Measurements from ENCODE around the gene SYAP1.
"Not testable (repeated sequence)": the region's sequence is repeated elsewhere in the genome, so short reads cannot be mapped to it uniquely, and the experiment has no call there.

The SYAP1 gene, protein sequence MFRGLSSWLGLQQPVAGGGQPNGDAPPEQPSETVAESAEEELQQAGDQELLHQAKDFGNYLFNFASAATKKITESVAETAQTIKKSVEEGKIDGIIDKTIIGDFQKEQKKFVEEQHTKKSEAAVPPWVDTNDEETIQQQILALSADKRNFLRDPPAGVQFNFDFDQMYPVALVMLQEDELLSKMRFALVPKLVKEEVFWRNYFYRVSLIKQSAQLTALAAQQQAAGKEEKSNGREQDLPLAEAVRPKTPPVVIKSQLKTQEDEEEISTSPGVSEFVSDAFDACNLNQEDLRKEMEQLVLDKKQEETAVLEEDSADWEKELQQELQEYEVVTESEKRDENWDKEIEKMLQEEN

GRCh38 chrX:16719334-16720084 lies at the start of gene SYAP1:
SYAP1 (plus strand) TSS chrX:16719612; CDS start chrX:16719725, 113 bp downstream.
- peak; percentile 79 to 82 (median 80) for DNase-seq (ENCODE audit: low read depth in 3 of 3)

GRCh38 chrX:16671005-16671404 lies 48.4 kb upstream of the SYAP1 start:
- DNase-seq (ENCODE audit: low read depth in 3 of 3): peak in 1 of 3 experiments; percentile 2

DNA sequence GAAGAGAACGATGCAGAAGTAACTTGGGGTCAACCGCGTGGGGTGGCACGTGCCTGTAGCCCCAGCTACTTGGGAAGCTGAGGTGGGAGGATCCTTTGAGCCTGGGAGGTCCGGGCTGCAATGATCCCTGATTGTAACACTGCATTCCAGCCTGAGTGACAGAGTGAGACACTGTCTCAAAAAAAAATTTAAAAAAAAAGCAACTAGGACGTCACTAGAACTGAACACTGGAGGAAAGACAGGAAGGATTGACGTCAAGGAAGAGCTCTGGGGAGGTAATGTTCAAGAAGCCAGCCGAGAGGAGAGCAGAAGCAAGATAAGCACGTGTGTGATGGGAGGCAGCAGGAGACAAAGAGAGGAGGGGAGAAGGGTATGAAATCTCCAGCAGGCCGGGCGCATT lies 40.7 kb upstream of the SYAP1 start:
- no peak for DNase-seq (ENCODE audit: low read depth in 3 of 3)

GRCh38 chrX:16683007-16683664 lies 36.3 kb upstream of the SYAP1 start:
- DNase-seq (ENCODE audit: low read depth in 3 of 3): no peak

- DNase-seq (ENCODE audit: low read depth in 3 of 3): no peak
Observed at GRCh38 chrX:16687514-16687913, 31.9 kb upstream of the SYAP1 start.

DNA sequence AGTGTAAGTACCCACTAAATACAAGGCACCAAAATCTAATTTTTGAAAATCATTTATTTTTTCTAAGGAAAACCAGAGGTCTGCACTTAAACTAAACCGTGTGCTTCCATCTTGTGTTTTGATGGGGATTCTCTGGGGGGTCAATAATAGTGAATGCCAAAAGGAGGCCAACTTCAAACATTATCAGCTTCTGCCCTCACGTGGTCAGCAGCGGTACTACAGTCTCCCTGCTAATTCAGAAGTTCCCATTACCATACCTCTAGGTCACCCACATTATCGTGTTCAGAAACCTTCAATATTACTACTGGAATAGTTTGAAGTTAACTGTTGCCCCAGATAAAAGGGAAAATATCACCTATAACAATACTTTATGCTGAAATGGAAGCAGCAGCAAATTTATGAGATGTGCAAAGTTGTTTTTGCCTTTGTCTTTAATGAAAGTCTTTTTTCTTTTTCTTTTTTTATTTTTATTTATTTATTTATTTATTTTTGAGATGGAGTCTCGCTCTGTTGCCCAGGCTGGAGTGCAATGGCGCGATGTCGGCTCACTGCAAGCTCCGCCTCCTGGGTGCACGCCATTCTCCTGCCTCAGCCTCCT lies 24.2 kb upstream of the SYAP1 start:
- peak; percentile 25 to 35 (median 34) for DNase-seq (ENCODE audit: low read depth in 3 of 3)

DNA sequence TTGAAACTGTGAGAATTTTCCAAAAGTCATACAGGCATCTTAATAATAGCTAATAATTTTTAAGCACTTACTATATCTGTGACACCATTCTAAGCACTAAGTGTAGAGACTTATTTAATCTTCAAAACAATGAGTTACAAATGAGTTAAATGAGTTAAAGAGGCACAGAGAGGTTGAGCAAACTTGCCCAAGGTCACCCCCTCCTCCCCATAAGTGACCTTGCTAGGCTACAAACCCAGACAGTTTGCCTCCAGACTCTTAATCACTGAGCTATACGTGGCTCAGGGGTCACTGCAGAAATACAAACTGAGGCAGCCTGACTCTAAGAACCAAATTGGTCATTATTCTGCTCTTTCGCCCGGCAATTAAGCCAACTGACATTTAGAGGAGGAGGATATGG lies 22.5 kb upstream of the SYAP1 start:
- no peak for DNase-seq (ENCODE audit: low read depth in 3 of 3)

GRCh38 chrX:16699389-16699788 lies 20.0 kb upstream of the SYAP1 start:
- DNase-seq (ENCODE audit: low read depth in 3 of 3): no peak

- no peak for DNase-seq (ENCODE audit: low read depth in 3 of 3)
Observed at GRCh38 chrX:16700734-16701133, 18.7 kb upstream of the SYAP1 start.

- DNase-seq (ENCODE audit: low read depth in 3 of 3): no peak
Observed at GRCh38 chrX:16702700-16703599, 16.5 kb upstream of the SYAP1 start.

GRCh38 chrX:16705370-16705769 lies 14.0 kb upstream of the SYAP1 start:
- no peak for DNase-seq (ENCODE audit: low read depth in 3 of 3)

DNA sequence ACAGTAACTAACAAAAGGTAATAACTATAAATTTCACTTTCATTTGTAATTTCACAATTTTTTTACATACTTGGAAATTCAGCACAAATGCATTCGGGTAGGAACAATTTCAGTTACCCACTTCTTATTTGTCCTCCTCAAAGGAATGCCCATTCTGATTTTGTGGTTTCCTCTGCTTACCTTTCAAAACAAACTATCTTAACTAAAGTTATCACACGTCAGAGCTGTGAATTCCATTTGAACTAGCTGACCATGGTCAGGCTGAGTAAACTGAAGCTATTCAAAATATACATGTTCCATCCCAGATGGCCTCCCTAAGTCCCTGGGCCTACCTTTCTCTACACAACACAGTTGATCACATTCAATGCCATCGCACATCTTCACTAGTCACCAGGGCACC lies 11.4 kb upstream of the SYAP1 start:
- no peak for DNase-seq (ENCODE audit: low read depth in 3 of 3)

DNA sequence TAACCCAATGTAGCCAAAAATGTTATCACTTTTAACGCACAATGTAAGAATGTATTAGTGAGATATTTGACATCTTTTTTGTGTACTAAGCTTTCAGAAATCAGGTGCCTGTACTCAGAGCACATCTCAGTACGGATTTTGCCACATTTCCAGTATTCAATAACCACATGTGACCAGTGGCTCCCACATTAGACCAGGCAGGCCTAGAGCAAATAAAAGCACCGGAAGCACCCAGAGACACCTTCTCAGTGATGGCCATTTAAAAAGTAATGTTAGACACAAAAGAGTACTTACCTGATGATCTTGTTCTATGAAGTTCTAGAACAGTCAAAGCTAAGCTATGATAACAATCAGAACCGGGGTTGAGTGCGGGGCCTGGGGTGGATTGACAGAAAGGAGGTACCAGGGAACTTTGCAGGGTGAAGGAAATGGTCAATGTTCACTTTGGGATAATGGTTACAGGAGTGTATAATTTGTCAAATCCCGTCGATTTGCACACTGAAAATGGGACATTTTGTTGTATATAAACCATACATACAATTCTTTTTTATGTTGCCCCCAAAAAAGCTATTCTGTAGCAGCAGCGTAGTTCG lies 8.1 kb upstream of the SYAP1 start:
- DNase-seq (ENCODE audit: low read depth in 3 of 3): no peak

GRCh38 chrX:16711893-16712547 lies 7.4 kb upstream of the SYAP1 start:
- DNase-seq (ENCODE audit: low read depth in 3 of 3): peak in 1 of 3 experiments; percentile 1

- peak in 1 of 3 experiments; percentile 7 for DNase-seq (ENCODE audit: low read depth in 3 of 3)
Observed at GRCh38 chrX:16712548-16713155, 6.8 kb upstream of the SYAP1 start, which contains the start of gene CTPS2. CTPS2 (minus strand) TSS chrX:16712669; CDS start chrX:16702902, 9,767 bp downstream.

- DNase-seq (ENCODE audit: low read depth in 3 of 3): no peak
Observed at GRCh38 chrX:16714504-16714903, 4.9 kb upstream of the SYAP1 start.

DNA sequence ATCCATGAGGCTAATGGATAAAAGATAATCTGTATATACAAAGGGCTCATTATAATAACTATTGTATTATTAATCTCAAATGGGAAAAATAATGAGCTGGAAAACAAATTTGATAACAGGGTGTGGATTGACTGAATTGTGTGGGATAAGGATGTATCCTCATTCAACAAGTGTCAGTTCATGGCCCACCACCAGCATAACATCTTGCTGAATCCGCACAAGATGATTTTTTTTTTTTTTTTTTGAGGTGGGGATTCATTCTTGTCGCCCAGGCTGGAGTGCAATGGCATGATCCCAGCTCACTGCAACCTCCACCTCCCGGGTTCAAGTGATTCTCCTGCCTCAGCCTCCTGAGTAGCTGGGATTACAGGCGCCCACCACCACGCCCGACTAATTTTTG lies 3.8 kb upstream of the SYAP1 start:
- not testable (repeated sequence) for DNase-seq (ENCODE audit: low read depth in 3 of 3)

GRCh38 chrX:16716451-16716850 lies 3.0 kb upstream of the SYAP1 start:
- DNase-seq (ENCODE audit: low read depth in 3 of 3): not testable (repeated sequence)

DNA sequence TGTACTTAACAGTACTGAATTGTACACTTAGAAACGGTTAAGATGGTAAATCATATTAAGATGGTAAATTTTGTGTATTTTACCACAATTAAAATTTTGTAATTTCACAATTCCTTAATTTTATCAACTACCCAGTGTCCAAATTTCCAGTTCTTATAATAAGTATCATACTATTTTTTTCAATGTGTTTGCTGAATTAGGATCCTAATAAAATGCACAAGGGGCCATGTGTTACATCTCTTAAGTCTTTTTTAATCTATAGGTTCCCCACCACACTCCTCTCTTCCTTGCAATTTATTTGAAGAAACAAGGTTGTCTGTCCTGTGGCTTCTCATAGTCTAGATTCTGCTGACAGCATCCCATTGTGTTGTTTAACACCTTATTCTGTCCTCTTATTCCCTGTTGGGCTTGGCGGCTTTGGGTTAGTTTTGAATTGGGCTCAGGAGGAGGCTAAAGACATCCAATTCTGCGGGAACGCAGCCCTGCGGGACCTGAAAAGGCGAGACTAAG lies 533 bp upstream of the SYAP1 start:
- no peak for DNase-seq (ENCODE audit: low read depth in 3 of 3)
